GM21717 (cell line): Measurements from ENCODE around the gene HOGA1.

Experiments used
- ATAC-seq: cut with Tn5 transposase; IDR thresholded peaks from one replicate; pipeline ENCODE4 v1.9.1; 2021; ENCODE audit warnings: mild to moderate bottlenecking, moderate library complexity; ENCODE audit not compliant: unreplicated experiment

The HOGA1 gene

DNA sequence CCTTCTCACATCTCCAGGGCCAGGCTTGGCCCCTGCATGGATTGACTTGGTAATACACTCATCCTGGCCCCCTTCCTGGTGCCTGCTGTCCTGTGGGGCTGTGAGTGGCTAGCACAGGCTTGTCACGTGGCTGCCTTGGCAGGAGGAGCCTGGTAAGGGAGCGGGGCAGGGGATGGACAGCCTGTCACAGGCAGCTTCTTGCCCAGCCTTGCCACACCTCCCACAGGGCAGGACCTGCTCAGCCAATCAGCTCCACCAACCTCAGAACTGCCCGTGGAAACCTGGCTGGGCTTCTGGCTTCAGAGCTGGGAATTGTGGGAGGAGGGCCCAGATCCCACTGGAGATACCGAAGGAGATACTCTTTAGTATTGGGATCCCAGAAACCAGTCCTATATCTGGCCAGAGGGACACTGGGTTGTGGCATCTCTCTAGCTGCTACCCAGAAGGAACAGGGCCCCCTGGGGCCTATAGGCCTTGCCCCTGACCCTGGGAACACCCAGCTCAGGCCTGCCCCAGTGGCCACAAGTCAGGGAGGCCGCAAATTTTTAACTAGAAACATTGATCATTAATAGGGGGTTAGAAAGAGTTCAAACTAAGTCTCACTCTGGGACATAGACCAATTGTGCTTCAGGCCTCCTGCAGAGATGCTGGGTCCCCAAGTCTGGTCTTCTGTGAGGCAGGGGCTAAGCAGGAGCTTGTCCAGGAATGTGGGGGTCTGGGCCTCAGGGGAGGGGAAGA is at the start of gene HOGA1:
Gene HOGA1, plus strand, starts transcription at position 330 of the 738 bp plus-strand sequence. Its CDS starts 315 bp downstream, at position 645.
- ATAC-seq, result no peak

- ATAC-seq, result no peak
Observed at GRCh38 chr10:97534746-97535367, 49.3 kb upstream of the HOGA1 start.

DNA sequence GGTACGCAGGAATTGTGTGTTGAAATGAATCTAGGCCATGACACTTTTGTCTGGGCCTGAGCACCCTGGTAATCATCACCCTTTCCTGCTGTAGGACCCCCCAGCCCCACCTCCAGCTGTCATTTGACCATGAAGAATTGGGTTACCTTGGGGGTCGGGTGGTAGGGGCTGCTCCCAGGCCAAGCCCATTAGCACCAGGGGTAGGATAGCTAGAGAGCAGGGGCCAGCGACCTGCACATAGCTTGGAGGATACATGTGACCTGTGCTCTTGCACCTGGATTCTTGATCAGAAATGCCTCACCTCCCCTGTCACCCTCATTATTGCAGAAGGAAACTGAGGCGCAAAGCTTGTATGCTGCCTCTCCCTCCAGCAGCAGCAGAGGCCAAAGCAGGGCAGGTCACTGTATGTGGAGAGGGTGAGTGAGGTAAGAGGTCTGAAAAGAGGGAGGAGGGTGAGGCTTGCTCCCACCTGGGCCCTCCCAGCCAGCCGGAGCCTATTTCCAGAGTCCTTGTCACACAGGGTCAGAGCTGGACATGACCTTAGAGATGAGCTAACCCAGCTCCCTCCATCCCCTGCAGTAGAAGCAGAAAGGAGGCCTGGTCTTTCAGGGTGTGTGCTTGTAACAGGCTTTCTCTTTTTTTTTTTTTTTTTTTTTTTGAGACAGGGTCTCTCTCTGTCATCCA is 46.9 kb upstream of the HOGA1 start:
- no peak for ATAC-seq

- no peak for ATAC-seq
Observed at GRCh38 chr10:97538411-97538810, 45.8 kb upstream of the HOGA1 start.

DNA sequence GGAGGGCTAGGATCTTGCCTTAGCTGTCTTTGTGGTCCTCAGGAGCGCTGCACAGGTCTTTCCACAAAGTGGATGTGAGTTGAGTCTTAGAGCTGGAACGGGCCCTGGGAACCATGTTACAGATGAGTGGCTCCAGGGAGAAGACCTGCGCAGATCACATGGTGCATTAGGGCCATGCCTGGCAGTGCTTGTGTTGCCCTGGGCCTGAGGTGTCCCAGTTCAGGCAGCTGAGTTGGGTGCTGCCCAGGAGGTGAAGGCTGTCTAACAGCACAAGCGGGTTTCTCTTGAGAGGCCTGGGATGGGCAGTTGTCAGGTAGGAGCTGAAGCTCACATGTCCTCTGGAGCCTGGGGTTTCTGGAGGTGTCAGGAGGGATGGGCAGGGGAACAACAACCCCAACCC is 45.4 kb upstream of the HOGA1 start:
- no peak for ATAC-seq

DNA sequence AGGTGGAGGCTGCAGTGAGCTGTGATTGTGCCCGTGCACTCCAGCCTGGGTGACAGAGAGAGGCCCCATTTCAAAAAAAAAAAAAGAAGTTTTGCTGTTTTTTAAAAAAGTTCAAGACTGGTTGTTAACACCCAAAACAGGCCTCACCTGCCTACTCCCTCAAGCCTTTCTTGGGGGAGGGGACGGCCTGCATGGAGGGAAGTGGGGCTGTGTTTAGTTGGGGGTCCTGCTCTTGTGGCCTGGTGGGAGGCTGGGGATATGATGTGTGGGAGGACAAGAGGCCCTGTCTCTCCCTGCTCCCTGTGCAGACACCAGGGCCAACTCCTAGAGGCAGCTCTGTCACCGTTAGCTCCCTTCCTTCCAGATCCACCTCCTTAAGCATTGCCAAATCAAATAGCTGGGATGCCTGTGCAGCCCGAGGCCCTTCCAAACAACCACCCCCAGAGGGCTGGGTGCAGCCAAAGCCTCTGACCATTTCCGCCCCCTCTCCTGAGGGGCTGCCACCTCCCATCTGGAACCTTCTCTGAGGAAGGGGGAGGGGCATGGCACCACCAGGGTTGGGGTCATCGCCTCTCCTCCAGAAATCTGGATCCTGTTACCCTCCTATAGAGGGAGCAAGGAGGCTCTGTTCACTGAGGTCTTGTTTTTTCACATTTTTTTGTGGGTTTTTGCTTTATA is 44.5 kb upstream of the HOGA1 start:
- ATAC-seq, result no peak

- no peak for ATAC-seq
Observed at GRCh38 chr10:97540669-97541500, 43.3 kb upstream of the HOGA1 start.

GRCh38 chr10:97542169-97543024 is 41.8 kb upstream of the HOGA1 start:
- ATAC-seq, result no peak

- no peak for ATAC-seq
Observed at GRCh38 chr10:97543025-97543546, 41.1 kb upstream of the HOGA1 start.

DNA sequence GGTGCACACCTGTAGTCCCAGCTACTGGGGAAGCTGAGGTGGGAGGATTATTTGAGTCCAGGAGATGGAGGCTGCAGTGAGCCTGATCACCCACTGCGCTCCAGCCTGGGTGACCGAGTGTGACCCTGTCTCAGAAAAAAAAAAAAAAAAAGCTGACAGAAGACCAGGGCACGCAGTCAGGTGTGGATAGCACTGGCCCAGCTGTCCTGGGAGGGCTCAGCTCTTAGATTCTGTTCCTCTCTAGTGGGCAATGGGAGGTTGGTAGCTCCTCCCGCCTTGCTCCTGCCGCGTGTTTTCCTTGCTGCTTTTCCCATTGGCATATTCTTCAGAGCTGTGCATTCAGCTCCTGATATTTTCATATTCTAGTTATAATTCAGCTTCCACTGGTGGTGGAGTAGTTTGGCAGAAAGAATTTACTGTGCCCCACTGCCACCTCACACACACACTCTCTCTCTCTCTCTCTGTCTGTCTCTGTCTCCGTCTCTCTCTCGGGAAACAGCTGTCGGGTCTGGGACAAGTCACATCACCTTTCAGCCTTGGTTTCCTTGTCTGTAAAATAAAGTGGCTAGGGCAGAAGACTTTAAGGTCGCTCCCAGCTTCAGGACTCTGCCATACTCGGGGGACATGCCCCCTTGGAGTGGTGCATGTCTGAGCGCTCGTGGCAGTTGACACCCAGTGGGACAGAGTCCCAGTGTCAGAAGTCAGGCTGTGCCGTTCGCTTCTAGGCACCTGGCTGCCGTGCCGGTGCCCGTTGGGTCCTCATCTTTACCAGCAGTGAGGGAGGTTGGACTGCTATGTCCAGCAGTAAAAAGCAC is 37.5 kb upstream of the HOGA1 start:
- no peak for ATAC-seq

GRCh38 chr10:97547271-97547600 is 37.0 kb upstream of the HOGA1 start:
- no peak for ATAC-seq

DNA sequence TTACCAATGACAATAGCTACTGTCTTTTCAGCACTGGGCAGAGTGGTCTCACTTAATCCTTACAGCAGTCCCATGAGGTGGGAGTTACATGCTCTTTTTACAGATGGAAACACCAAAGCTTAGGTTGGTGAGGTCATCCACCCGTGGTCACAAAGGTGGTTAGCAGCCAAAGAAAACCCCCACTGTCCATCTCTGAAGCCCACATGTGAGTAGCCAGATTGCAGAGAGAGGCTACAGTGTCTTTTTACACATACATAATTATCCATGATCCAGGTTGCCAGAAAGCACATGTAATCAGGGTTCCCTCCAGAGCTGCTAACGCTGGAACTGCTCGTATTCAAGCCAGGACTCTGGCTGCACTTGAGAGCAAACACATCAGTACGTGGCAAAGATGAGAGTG is 36.2 kb upstream of the HOGA1 start:
- no peak for ATAC-seq

GRCh38 chr10:97548828-97549455 is 35.2 kb upstream of the HOGA1 start:
- no peak for ATAC-seq

DNA sequence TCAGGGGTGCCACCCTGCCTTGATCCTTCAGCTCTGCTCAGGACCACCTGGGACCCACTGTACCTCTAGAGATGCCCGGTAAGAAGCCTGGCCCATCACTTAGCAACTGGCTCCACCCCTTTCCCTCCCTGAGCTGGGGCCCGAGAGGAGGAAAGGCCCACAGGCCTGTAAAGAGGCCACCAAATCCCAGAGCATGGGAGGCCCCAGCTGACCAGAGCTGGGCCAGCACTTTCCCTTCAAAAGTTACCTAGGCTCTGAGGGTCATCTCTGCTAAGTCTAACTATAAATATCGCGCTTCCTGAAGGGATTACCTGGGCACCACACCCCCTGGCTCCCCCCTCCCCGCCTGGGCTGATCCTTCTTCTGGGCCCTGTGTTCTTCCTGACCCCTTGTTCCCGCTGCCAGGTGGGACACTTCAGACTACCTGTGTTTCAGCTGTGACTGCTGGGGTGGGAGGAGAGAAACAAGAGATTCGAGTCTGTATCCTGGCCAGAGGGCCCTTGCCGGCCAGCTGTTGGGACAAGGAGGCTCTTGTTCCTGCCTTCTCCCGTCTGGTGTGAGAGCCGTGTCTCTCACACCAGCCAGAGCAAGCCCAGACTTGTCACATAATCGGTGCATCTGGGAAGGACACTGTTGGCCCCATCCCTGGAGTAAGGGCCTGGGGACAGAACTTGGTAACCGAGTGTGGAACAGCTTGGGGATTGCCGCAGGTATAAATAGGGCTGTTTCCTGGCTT is 34.4 kb upstream of the HOGA1 start:
- ATAC-seq, result no peak

- ATAC-seq, result no peak
Observed at GRCh38 chr10:97550336-97551149, 33.6 kb upstream of the HOGA1 start.

GRCh38 chr10:97551271-97551670 is 32.9 kb upstream of the HOGA1 start:
- ATAC-seq, result no peak

DNA sequence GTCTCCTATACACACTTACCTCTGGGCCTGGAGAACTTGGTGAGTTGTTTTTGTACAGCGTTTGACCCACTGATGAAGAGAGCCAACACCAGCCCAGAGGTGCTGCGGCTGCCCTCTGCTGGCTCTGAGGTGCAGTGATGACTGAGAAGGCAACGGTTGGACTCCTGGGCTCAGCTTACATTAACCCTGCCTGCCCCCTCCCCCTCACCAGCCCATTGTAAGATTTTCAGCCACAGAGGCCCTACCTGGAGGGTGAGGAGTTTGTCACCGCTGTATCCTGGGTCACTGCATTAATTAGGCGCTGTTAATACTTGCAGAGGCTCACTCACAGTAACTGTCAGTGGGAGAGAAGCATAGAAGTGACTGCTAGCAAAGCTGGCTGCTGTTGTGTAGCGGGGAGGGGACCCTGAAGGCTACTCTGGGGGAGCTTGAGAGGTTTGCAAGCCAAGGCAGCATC is 30.6 kb upstream of the HOGA1 start:
- ATAC-seq, result no peak
